HG03432 (cell line): ENCODE measurements around the gene STAG3.
A peak's percentile ranks its signal among the peaks of the same experiment; 100 is the strongest.
"Not testable (repeated sequence)": the region's sequence is repeated elsewhere in the genome, so short reads cannot be mapped to it uniquely, and the experiment has no call there.

Experiments used
- ATAC-seq: cut with Tn5 transposase; IDR thresholded peaks from one replicate; pipeline ENCODE4 v1.9.1; 2021; ENCODE audit warnings: mild to moderate bottlenecking, moderate library complexity; ENCODE audit not compliant: unreplicated experiment

The STAG3 gene

DNA sequence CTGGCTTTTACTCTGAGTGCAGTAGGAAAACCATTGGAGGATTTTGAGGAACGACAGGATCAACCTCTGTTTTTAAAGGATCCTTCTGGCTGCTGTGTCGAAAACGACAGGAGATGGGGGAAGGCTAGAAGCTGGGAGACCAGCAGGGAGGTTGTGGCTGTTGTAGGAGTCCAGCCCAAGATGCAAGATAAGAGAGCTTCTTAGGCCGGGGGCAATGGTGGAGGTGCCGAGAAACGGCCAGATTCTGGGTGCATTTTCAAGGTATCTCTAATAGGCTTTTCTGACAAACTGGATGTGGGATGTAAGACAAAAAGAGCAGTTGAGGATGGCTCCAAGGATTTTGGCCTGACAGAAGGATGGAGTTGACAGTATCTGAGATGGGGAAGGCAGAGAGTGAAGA, 31.8 kb downstream of the STAG3 start:
- no peak for ATAC-seq

DNA sequence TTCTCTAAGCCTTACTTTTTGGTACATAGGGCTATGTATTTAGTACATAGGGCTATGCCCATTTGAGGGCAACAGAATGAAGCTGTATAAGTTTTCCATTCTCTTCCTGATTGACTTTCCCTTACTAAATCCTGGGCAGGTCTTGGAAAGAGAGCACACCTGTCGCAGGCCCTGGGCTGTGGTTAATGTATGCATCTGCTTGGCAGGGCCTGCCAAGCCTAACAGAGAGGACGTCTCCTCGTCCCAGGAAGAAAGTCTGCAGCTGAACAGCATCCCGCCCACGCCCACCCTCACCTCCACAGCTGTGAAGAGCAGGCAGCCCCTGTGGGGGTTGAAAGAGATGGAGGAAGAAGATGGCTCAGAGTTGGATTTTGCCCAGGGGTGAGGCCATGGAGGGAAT, 33.1 kb downstream of the STAG3 start:
- ATAC-seq, result no peak

DNA sequence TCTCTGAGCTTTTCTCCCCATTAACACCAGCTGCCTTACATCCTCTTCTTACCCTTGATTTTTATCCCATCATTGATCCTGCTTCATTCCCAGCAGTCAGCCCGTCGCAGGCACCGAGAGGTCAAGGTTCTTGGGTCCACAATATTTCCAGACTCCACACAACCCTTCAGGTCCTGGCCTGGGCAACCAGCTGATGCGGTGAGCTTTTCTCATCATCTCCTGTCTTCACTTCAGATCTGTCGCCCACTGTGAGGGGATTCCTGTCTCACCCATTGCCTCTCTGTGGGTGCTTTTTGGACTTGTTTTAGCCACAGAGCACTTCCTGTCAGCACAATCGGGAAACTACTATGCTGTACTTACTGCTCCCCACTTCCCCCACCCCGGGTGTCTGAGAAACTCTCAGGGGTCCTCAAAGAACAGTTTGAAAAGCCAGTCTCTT, 33.6 kb downstream of the STAG3 start:
- ATAC-seq, result peak; percentile 36

DNA sequence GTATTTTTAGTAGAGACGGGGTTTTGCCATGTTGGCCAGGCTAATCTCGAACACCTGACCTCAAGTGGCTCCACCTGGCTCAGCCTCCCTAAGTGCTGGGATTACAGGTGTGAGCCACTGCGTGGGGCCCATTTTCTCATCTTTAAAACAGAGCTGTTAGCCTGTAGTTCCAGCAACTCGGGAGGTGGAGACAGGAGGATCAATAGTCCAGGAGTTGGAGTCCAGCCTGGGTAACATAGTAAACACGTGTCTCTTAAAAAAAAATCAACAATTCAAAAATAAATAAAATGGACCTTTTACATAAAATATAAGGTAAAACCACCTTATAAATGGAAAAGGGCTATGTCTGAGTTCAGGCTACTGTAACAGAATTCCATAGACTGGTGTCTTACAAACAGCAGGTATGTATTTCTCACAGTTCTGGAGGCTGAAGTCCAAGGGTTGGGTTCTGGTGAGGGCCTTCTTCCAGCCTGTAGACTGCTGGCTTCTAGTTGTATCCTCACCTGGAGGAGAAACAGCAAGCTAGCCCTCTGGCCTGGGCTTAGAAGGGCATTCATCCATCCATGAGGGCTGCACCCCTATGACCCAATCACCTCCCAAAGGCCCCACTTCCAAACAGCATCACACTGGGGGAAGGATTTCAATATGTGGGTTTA, 35.0 kb downstream of the STAG3 start:
- ATAC-seq, result no peak

DNA sequence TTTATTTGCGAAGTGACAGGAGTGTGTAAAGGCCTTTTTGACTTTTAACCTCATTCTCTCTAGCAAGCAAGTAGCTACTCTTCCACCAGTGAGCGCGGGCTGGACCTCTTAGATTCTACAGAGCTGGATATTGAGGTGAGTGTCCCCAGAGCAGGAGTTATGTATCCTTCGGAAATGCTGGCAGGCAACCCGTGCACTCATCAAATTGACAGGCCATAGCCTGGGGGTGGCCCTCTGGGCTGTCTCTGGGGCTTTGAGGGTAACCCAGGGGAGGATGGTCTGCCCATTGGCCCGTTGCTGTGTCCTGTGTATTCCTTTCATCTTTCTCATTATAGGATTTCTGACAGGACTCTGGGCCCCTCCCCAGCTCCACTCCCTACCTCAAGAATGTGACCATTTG, 36.0 kb downstream of the STAG3 start:
- ATAC-seq, result no peak

DNA sequence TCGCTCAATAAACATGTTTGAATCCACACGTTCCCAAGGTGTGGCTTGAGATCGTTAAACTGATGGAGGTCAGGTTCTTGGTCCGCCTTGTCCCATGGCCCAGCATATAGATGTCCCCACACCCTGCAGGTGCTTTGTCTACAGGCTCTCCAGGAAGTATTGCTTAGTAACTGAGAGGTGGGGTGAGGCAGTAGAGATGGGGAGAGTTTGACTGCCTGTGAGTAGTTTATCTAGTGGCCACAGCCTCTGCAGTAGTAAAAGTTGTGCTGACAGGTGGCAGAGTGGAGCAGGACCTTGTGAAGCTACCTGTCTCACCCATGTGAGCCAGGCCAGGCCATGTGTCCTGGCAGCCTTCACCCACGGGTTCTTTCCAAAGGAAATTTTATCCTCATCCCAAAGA, 36.6 kb downstream of the STAG3 start:
- not testable (repeated sequence) for ATAC-seq

DNA sequence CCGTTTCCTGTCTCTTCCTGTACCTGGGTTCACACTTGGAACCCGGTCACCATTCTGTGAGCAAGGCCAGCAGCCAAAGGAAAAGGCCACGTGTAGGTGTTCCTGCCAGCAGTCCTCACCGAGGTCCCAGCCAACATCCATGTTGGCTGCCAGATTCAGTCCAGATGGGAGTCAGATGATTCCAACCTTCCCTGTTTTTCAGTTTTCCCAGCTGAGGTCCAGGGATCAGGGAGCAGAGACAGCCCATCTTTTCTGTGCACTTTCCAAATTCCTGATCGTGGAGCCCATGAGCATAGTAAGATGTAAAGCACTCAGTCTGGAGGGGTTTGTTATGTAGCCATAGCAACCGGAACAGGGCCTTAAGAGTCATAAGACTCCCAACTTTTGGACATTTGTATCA, 38.2 kb downstream of the STAG3 start:
- ATAC-seq, result no peak

DNA sequence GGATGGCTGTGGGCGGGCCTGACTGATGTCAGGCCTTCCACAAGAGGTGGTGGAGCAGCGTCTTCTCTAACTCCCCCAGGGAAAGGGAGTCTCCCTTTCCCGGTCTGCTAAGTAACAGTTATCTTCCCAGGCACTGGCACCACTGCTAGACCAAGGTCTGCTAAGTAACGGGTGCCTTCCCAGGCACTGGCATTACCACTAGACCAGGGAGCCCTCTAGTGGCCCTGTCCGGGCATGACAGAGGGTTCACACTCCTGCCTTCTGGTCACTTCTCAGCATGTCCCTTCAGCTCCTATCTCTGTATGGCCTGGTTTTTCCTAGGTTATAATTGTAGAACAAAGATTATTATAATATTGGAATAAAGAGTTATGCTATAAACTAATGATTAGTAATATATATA, 40.2 kb downstream of the STAG3 start:
- peak; percentile 12 for ATAC-seq

DNA sequence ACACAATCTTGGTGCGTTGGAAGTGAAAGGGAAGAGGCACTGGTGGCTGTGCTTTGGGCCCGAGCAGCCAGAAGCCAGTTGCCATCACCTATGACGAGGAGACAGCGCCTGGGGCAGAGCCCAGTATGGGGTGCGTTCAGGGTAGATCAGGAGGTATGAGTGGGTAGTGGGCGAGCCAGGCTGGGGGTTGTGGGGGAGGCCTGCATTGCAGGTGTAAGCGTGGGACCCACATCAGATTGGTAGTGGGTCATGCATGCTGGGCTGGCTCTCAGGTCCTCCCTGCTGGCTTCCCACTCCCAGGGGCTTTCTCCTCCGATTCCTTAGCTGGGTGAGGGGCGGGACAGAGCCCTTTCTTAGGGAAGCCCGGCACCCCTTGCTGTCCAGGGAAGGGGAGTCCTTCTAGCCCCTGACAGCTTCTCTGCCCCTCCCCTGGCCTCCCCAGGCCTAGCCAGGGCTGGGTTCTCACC, 41.6 kb downstream of the STAG3 start:
- no peak for ATAC-seq

DNA sequence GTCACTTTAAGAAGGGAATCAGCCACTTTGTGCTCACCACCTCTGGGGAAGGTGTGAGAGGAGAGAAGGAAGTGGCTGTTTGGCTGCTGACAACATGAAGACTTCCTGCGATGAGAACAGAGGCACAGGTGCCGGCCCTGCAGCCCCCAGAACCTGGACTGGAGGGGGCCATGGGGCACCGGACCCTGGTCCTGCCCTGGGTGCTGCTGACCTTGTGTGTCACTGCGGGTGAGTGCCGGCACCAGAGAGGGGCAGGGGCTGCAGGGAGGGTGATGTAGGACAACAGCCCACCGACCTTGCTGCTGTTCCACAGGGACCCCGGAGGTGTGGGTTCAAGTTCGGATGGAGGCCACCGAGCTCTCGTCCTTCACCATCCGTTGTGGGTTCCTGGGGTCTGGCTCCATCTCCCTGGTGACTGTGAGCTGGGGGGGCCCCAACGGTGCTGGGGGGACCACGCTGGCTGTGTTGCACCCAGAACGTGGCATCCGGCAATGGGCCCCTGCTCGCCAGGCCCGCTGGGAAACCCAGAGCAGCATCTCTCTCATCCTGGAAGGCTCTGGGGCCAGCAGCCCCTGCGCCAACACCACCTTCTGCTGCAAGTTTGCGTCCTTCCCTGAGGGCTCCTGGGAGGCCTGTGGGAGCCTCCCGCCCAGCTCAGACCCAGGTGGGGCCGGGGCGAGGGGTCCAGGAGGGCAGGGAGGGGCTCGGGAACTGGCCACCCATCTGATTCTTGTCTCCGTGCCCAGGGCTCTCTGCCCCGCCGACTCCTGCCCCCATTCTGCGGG, 42.3 kb downstream of the STAG3 start, which contains the start of gene PVRIG:
PVRIG (plus strand) TSS at position 149 of the 785 bp plus-strand sequence; CDS start at position 171, 22 bp downstream.
- ATAC-seq, result not testable (repeated sequence)

DNA sequence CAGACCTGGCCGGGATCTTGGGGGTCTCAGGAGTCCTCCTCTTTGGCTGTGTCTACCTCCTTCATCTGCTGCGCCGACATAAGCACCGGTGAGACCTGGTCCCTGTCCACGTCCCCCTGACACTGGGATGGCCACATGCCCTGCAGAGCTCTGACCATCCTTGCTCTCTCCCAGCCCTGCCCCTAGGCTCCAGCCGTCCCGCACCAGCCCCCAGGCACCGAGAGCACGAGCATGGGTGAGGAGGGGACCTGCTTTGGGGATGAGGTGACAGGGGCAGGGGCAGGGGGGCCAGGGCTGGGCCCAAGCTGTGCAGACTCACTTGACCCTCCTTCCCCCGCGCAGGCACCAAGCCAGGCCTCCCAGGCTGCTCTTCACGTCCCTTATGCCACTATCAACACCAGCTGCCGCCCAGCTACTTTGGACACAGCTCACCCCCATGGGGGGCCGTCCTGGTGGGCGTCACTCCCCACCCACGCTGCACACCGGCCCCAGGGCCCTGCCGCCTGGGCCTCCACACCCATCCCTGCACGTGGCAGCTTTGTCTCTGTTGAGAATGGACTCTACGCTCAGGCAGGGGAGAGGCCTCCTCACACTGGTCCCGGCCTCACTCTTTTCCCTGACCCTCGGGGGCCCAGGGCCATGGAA, 43.0 kb downstream of the STAG3 start:
- peak; percentile 5 for ATAC-seq

DNA sequence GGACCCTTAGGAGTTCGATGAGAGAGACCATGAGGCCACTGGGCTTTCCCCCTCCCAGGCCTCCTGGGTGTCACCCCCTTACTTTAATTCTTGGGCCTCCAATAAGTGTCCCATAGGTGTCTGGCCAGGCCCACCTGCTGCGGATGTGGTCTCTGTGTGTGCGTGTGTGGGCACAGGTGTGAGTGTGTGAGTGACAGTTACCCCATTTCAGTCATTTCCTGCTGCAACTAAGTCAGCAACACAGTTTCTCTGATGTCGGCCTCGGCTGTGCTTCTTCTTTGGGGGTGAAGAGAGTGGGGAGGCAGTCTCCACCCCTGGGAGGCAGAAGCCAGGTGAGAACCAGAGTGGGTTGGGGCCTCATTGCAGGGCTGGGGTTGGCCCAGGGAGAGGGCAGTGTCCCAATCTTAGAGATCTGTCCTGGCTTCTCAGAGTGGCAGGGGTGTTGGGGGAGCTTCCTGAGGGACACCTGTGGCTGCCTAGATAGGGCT, 43.6 kb downstream of the STAG3 start:
- ATAC-seq, result peak; percentile 51

DNA sequence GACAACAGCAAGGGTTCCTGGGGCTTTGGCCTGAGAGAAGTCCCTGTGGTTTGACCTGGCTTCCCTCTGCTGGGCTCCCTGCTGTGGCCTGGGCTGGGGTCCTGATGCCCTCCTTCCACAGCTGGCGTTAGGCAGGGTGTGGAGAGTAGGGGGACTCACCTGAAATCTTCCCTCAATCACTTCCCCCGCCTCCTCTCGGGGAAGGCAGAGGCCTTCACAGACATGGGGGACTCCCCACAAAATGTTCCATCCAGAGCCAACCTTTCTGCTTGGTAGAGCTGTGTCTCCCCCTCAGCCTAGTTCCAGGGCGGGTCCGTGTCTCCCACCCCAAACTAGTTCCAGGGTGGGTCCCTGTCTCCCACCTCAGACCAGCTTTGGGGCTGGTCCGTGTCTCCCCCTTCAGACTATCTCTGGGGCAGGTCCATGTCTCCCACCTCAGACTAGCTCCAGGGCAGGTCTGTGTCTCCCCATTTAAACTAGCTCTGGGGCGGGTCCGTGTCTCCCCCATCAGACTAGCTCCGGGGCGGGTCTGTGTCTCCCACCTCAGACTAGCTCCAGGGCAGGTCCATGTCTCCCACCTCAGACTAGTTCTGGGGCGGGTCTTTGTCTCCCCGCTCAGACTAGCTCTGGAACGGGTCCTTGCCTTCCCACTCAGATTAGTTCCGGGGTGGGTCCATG, 44.2 kb downstream of the STAG3 start:
- ATAC-seq, result no peak

DNA sequence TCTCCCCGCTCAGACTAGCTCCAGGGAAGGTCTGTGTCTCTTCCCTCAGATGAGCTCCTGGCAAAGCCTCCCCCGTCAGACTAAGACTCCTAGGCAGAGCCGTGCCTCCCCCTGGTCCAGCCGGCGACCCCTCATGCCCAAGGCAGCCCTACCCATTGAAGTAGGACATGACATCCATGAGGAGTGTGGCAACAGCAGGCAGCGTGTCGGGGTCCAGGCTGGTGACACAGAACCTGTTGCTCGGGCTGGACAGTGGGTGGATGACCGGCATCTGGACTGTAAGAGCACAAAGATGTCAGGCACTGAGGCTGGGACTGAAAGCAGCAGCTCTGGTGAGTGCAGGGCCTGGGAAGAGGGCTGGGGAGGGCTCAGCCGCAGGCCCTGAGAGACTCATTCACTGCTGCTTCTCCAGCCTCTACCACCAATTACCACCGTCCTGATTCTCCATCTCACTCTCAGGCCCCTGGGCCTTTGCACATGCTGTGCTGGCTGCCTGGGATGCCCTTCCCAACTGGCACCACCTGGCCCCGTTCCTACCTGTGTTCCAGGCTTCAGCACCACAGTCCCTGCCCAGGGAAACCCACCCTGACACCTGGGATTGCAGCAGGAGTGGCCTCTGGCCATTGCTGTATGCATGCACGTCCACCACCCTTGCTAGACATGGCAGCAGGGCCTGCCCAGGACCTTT, 44.9 kb downstream of the STAG3 start:
- ATAC-seq, result no peak

DNA sequence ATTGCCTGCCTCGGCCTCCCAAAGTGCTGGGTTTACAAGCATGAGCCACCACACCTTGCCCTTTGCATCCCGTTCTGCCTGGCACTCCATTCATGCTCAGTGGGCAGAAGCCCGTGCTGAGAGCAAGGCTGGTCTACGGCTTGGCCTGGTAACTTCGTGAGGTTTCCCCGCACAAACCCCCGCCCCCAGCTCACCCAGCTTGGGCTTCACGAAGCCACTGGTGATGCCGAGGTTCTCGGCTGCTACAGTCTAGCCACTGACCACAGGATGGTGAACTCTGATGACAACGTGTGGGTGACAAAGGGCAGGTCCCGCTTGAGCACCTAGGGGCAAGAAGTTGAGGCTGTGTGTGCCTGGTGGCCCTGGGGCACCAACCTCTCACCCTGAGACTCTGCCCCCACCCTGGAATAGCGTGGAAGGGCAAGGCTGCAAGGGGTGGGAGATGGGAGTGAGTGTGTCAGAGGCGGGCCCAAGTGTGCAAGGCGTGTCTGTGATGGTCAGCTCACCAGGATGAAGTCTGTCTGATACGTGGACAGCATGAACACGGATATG, 45.7 kb downstream of the STAG3 start:
- not testable (repeated sequence) for ATAC-seq

DNA sequence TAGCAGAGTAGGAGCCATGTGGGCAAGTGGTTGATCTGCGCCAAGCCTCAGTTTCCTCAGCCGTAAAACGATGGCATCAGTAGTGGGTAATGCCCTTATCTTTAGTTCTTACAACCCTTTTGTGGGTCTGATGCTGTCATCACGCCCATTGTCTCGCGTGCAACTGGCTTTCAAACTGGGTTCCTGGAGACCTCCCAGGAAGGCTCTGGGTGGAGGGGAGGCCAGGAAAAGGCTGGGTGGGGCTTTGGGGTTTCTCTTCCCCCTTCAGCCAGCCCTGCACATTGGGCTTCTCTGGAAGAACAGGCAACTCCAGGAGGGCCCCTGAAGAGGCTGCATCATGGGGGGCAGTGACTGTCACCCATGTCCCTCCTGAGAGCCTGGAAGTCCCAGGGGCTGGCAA, 47.2 kb downstream of the STAG3 start:
- not testable (repeated sequence) for ATAC-seq

DNA sequence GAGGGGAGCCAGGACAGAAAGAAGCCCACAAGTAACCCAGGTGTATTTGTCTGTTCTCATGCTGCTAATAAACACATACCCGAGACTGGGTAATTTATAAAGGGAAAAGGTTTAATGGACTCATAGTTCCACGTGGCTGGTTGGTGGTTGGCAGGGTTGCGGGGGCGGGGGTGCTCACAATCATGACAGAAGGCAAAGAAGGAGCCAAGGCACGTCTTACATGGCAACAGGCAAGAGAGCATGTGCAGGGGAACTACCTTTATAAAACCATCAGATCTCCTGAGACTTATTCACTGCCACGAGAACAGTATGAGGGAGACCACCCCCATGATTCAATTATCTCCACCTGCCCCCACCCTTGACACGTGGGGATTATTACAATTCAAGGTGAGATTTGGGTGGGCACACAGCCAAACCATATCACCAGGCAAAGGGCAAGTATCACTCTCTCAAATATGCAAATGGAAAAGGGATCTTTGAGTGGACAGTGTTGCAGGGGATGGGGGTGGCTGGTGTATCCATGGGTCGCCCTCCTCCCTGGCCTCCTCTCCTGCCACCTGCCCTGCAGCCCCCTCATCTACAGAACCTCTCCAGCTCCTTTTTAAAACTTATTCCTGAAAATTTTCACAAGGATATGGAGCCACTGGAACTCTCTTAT, 57.1 kb downstream of the STAG3 start:
- not testable (repeated sequence) for ATAC-seq

DNA sequence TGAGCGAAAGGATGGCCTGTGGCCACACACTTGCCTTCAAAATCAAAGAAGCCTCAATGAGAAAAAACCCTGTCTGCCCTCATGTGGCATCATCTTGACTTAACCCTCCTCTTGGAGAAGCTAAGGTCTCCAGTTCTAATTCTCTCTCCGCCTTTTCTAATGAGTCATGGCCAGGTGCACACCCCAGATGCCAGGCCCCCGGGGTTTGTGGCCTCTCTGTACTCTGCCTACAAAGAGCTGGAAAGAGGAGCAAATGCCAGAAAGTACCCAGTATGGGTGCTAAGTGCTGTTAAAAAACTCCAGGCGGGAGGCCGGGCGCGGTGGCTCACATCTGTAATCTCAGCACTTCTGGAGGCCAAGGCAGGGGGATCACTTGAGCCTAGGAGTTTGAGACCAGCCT, 62.3 kb downstream of the STAG3 start:
- not testable (repeated sequence) for ATAC-seq

DNA sequence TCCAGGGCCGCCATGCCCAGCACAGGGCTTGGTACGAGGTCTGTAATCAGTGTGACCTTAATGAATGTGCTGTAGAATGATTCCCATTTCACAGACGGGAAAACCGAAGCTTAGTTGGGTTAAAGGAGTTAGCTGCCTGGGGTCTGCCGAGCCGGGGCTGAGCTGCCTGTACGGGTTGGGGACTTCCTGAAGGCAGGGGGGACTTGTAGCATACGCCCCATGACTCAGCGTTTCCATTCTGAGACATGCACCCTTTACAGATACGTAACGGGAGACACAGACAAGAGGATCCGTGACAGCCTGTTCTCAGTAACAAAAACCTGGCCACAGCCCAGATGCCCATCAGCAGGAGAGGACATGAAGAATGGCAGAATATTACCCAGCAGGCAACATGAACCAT, 65.7 kb downstream of the STAG3 start:
- peak; percentile 66 for ATAC-seq
